Measurements from ENCODE around the gene ITPR2. TPM values are rescaled to one million over a fixed set of nuclear protein-coding genes. Genes with fewer than 3 reads are reported as not detected.
"Not testable (repeated sequence)": the region's sequence is repeated elsewhere in the genome, so short reads cannot be mapped to it uniquely, and the experiment has no call there.

The ITPR2 gene
- total RNA-seq, 2 donors from 2014 or later = 42.6 to 76.9 TPM

- no peaks in the 10 kb centered on the region for H3K4me1 Mint-ChIP-seq (ENCODE audit: low read depth in 2 of 2)
- DNase-seq (ENCODE audit: low spot score) (no peak), ATAC-seq (no peak)
- no peaks in the 10 kb centered on the region for H3K9me3 Mint-ChIP-seq
- H3K27me3 Mint-ChIP-seq = peaks cover 0 to under 1% of the 10 kb centered on the region in 2 donors
- H3K36me3 Mint-ChIP-seq = no peaks in the 10 kb centered on the region
- no peak overlapping the region for H3K4me3 Mint-ChIP-seq
- no peak overlapping the region for H3K27ac Mint-ChIP-seq
Measured at GRCh38 chr12:26841085-26841484, 8.1 kb upstream of the ITPR2 start.

GRCh38 chr12:26839512-26839911 lies 6.5 kb upstream of the ITPR2 start:
- Mint-ChIP-seq H3K4me3 (no peak overlapping the region), H3K4me1 (ENCODE audit: low read depth in 2 of 2) (no peaks in the 10 kb centered on the region), H3K9me3 (no peaks in the 10 kb centered on the region), H3K36me3 (no peaks in the 10 kb centered on the region), H3K27ac (no peak overlapping the region), H3K27me3 (no peaks in the 10 kb centered on the region)
- DNase-seq (ENCODE audit: low spot score) = no peak
- ATAC-seq = no peak

- DNase-seq (ENCODE audit: low spot score) = no peak
- H3K4me3 Mint-ChIP-seq = no peak overlapping the region
- no peak overlapping the region for H3K27ac Mint-ChIP-seq
- no peaks in the 10 kb centered on the region for H3K9me3 Mint-ChIP-seq
- H3K4me1 Mint-ChIP-seq (ENCODE audit: low read depth in 2 of 2) = peaks cover 3% of the 10 kb centered on the region in 2 donors
- no peaks in the 10 kb centered on the region for H3K27me3 Mint-ChIP-seq
- no peaks in the 10 kb centered on the region for H3K36me3 Mint-ChIP-seq
- ATAC-seq = no peak
Measured at GRCh38 chr12:26838888-26839416, 6.0 kb upstream of the ITPR2 start.

GRCh38 chr12:26836201-26836600 lies 3.2 kb upstream of the ITPR2 start:
- no peaks in the 10 kb centered on the region for H3K36me3 Mint-ChIP-seq
- DNase-seq (ENCODE audit: low spot score) (no peak), ATAC-seq (no peak)
- H3K9me3 Mint-ChIP-seq = no peaks in the 10 kb centered on the region
- peaks cover 15 to 17% of the 10 kb centered on the region in 2 donors for H3K4me1 Mint-ChIP-seq (ENCODE audit: low read depth in 2 of 2)
- H3K27ac Mint-ChIP-seq = no peak overlapping the region
- no peaks in the 10 kb centered on the region for H3K27me3 Mint-ChIP-seq
- H3K4me3 Mint-ChIP-seq = no peak overlapping the region

- H3K27ac Mint-ChIP-seq; DNase-seq (ENCODE audit: low spot score); H3K27me3 Mint-ChIP-seq; H3K36me3 Mint-ChIP-seq; H3K9me3 Mint-ChIP-seq; ATAC-seq: not testable (repeated sequence)
- Mint-ChIP-seq H3K4me3 (peak overlapping the region; percentile 98), H3K4me1 (ENCODE audit: low read depth in 2 of 2) (peaks cover 25 to 27% of the 10 kb centered on the region in 2 donors)
Measured at GRCh38 chr12:26834503-26835060, 1.6 kb upstream of the ITPR2 start.

- Mint-ChIP-seq H3K27me3 (no peaks in the 10 kb centered on the region), H3K4me1 (ENCODE audit: low read depth in 2 of 2) (peaks cover 25 to 32% of the 10 kb centered on the region in 2 donors), H3K9me3 (no peaks in the 10 kb centered on the region), H3K36me3 (no peaks in the 10 kb centered on the region), H3K27ac (peak overlapping the region; percentile 98 to 99), H3K4me3 (peak overlapping the region; percentile 98)
- DNase-seq (ENCODE audit: low spot score) = no peak
- ATAC-seq = no peak
Measured at GRCh38 chr12:26833743-26834490, 923 bp upstream of the ITPR2 start.

- DNase-seq (ENCODE audit: low spot score) (peak; percentile 81), ATAC-seq (peak; percentile 80 to 82)
- Mint-ChIP-seq H3K4me1 (ENCODE audit: low read depth in 2 of 2) (peaks cover 31 to 44% of the 10 kb centered on the region in 2 donors), H3K36me3 (no peaks in the 10 kb centered on the region), H3K4me3 (peak overlapping the region; percentile 98), H3K27ac (peak overlapping the region; percentile 98 to 99), H3K9me3 (no peaks in the 10 kb centered on the region), H3K27me3 (no peaks in the 10 kb centered on the region)
Measured at GRCh38 chr12:26831951-26832821, 808 bp downstream of the ITPR2 start.

GRCh38 chr12:26830783-26831551 lies 2.0 kb downstream of the ITPR2 start:
- Mint-ChIP-seq H3K36me3 (no peaks in the 10 kb centered on the region), H3K4me1 (ENCODE audit: low read depth in 2 of 2) (peaks cover 38 to 51% of the 10 kb centered on the region in 2 donors), H3K27ac (peak overlapping the region; percentile 45 to 57), H3K4me3 (peak overlapping the region; percentile 78), H3K27me3 (no peaks in the 10 kb centered on the region), H3K9me3 (no peaks in the 10 kb centered on the region)
- DNase-seq (ENCODE audit: low spot score) (no peak), ATAC-seq (no peak)

- Mint-ChIP-seq H3K4me1 (ENCODE audit: low read depth in 2 of 2) (peaks cover 42 to 51% of the 10 kb centered on the region in 2 donors), H3K27ac (peak overlapping the region; percentile 51 to 57), H3K36me3 (no peaks in the 10 kb centered on the region), H3K27me3 (no peaks in the 10 kb centered on the region), H3K9me3 (no peaks in the 10 kb centered on the region), H3K4me3 (peak overlapping the region; percentile 78)
- DNase-seq (ENCODE audit: low spot score) = no peak
- no peak for ATAC-seq
Measured at GRCh38 chr12:26830363-26830762, 2.6 kb downstream of the ITPR2 start.

- no peak overlapping the region for H3K4me3 Mint-ChIP-seq
- H3K27ac Mint-ChIP-seq = no peak overlapping the region
- ATAC-seq = no peak
- no peaks in the 10 kb centered on the region for H3K36me3 Mint-ChIP-seq
- no peaks in the 10 kb centered on the region for H3K9me3 Mint-ChIP-seq
- H3K27me3 Mint-ChIP-seq = no peaks in the 10 kb centered on the region
- peaks cover 36 to 48% of the 10 kb centered on the region in 2 donors for H3K4me1 Mint-ChIP-seq (ENCODE audit: low read depth in 2 of 2)
- DNase-seq (ENCODE audit: low spot score) = no peak
Measured at GRCh38 chr12:26828280-26829073, 4.5 kb downstream of the ITPR2 start.

- no peak for ATAC-seq
- Mint-ChIP-seq H3K4me3 (no peak overlapping the region), H3K27me3 (no peaks in the 10 kb centered on the region), H3K27ac (no peak overlapping the region), H3K4me1 (ENCODE audit: low read depth in 2 of 2) (peaks cover 36 to 45% of the 10 kb centered on the region in 2 donors), H3K9me3 (no peaks in the 10 kb centered on the region), H3K36me3 (no peaks in the 10 kb centered on the region)
- DNase-seq (ENCODE audit: low spot score) = no peak
Measured at GRCh38 chr12:26826437-26826836, 6.6 kb downstream of the ITPR2 start.

- Mint-ChIP-seq H3K27ac (no peak overlapping the region), H3K4me1 (ENCODE audit: low read depth in 2 of 2) (peaks cover 27 to 38% of the 10 kb centered on the region in 2 donors), H3K9me3 (no peaks in the 10 kb centered on the region), H3K36me3 (no peaks in the 10 kb centered on the region), H3K4me3 (no peak overlapping the region), H3K27me3 (no peaks in the 10 kb centered on the region)
- DNase-seq (ENCODE audit: low spot score) (no peak), ATAC-seq (no peak)
Measured at GRCh38 chr12:26825459-26826016, 7.5 kb downstream of the ITPR2 start.

Data from natural killer cell treated with Interleukin-12 subunit alpha and Interleukin-12 subunit beta and Interleukin-15 and Interleukin-18, amount 100 ng/mL, for 72 hours (primary cell).